ENCODE measurements around the gene ITGAL.

GRCh38 chr16:30567991-30568638, 95.6 kb downstream of the ITGAL start:
- TF ChIP-seq, protein P1, sequence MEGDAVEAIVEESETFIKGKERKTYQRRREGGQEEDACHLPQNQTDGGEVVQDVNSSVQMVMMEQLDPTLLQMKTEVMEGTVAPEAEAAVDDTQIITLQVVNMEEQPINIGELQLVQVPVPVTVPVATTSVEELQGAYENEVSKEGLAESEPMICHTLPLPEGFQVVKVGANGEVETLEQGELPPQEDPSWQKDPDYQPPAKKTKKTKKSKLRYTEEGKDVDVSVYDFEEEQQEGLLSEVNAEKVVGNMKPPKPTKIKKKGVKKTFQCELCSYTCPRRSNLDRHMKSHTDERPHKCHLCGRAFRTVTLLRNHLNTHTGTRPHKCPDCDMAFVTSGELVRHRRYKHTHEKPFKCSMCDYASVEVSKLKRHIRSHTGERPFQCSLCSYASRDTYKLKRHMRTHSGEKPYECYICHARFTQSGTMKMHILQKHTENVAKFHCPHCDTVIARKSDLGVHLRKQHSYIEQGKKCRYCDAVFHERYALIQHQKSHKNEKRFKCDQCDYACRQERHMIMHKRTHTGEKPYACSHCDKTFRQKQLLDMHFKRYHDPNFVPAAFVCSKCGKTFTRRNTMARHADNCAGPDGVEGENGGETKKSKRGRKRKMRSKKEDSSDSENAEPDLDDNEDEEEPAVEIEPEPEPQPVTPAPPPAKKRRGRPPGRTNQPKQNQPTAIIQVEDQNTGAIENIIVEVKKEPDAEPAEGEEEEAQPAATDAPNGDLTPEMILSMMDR (IDR thresholded peaks at IDR 0.05; ENCODE audit: control extremely low read depth in 1 of 3, insufficient read depth in 1 of 3, low read depth in 1 of 3, low read length in 3 of 3) = no peak
- TF ChIP-seq JUN (IDR thresholded peaks at IDR 0.05; ENCODE audit: low read depth, low read length) = no peak
- TF ChIP-seq, protein P2, sequence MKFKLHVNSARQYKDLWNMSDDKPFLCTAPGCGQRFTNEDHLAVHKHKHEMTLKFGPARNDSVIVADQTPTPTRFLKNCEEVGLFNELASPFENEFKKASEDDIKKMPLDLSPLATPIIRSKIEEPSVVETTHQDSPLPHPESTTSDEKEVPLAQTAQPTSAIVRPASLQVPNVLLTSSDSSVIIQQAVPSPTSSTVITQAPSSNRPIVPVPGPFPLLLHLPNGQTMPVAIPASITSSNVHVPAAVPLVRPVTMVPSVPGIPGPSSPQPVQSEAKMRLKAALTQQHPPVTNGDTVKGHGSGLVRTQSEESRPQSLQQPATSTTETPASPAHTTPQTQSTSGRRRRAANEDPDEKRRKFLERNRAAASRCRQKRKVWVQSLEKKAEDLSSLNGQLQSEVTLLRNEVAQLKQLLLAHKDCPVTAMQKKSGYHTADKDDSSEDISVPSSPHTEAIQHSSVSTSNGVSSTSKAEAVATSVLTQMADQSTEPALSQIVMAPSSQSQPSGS (IDR thresholded peaks at IDR 0.05; ENCODE audit: low read length) = no peak
- no peak for TF ChIP-seq SP1 (IDR thresholded peaks at IDR 0.05; ENCODE audit: low read depth, low read length)
- TF ChIP-seq POLR2A (IDR thresholded peaks at IDR 0.05; ENCODE audit: control extremely low read depth in 1 of 2, low read depth in 2 of 2, low read length in 2 of 2) = no peak
- no peak for TF ChIP-seq BRCA1 (IDR thresholded peaks at IDR 0.05; ENCODE audit: low read depth, low read length)
- TF ChIP-seq CBX5 (IDR thresholded peaks at IDR 0.05; ENCODE audit: low read depth, low read length) = no peak
- TF ChIP-seq CBX8 (IDR thresholded peaks at IDR 0.05; ENCODE audit: borderline replicate concordance, low read depth, low read length) = no peak
